Fibroblast of skin of right biceps (primary cell): ENCODE measurements around the gene DNMT3A.
"Not testable (repeated sequence)": the region's sequence is repeated elsewhere in the genome, so short reads cannot be mapped to it uniquely, and the experiment has no call there.

ENCODE experiments used
- DNase-seq: peaks from one replicate; pipeline ENCODE4 v3.0.0-alpha.2; 2013

DNMT3A gene

GRCh38 chr2:25230198-25230947 lies 111.4 kb downstream of the DNMT3A start:
- DNase-seq, result no peak

- peak; percentile 67 for DNase-seq
Observed at GRCh38 chr2:25229279-25230197, 112.2 kb downstream of the DNMT3A start.

GRCh38 chr2:25228848-25229278 lies 112.9 kb downstream of the DNMT3A start:
- peak; percentile 85 for DNase-seq

GRCh38 chr2:25227576-25227975 lies 114.1 kb downstream of the DNMT3A start:
- no peak for DNase-seq

- no peak for DNase-seq
Observed at GRCh38 chr2:25226827-25227226, 114.9 kb downstream of the DNMT3A start.

- DNase-seq, result no peak
Observed at GRCh38 chr2:25222477-25223121, 119.1 kb downstream of the DNMT3A start.

GRCh38 chr2:25221579-25221978 lies 120.1 kb downstream of the DNMT3A start:
- no peak for DNase-seq

GRCh38 chr2:25220313-25220712 lies 121.4 kb downstream of the DNMT3A start:
- no peak for DNase-seq

GRCh38 chr2:25219621-25220020 lies 122.1 kb downstream of the DNMT3A start:
- no peak for DNase-seq

- DNase-seq, result no peak
Observed at GRCh38 chr2:25218100-25218499, 123.6 kb downstream of the DNMT3A start.

- peak; percentile 84 for DNase-seq
Observed at GRCh38 chr2:25215948-25216679, 125.6 kb downstream of the DNMT3A start.

GRCh38 chr2:25215232-25215631 lies 126.5 kb downstream of the DNMT3A start:
- DNase-seq, result no peak

GRCh38 chr2:25213229-25213628 lies 128.5 kb downstream of the DNMT3A start:
- no peak for DNase-seq

- DNase-seq, result not testable (repeated sequence)
Observed at GRCh38 chr2:25210923-25211322, 130.8 kb downstream of the DNMT3A start.

- no peak for DNase-seq
Observed at GRCh38 chr2:25207078-25207545, 134.6 kb downstream of the DNMT3A start.

GRCh38 chr2:25204190-25204838 lies 137.4 kb downstream of the DNMT3A start:
- peak; percentile 24 for DNase-seq

- DNase-seq, result no peak
Observed at GRCh38 chr2:25202275-25202674, 139.4 kb downstream of the DNMT3A start.

GRCh38 chr2:25201794-25202193 lies 139.9 kb downstream of the DNMT3A start:
- no peak for DNase-seq

GRCh38 chr2:25201265-25201664 lies 140.5 kb downstream of the DNMT3A start:
- no peak for DNase-seq

- DNase-seq, result no peak
Observed at GRCh38 chr2:25198576-25198975, 143.1 kb downstream of the DNMT3A start.

GRCh38 chr2:25198209-25198525 lies 143.6 kb downstream of the DNMT3A start:
- no peak for DNase-seq
